Kidney capillary endothelial cell (primary cell): ENCODE measurements around the gene ELSPBP1.
"Not testable (repeated sequence)": the region's sequence is repeated elsewhere in the genome, so short reads cannot be mapped to it uniquely, and the experiment has no call there.

Source experiments
- DNase-seq: peaks from one replicate; pipeline ENCODE4 v3.0.0-alpha.2; 2018; ENCODE audit warnings: low spot score

ELSPBP1 gene

GRCh38 chr19:47994209-47994802 lies at the start of gene ELSPBP1:
ELSPBP1 (plus strand) TSS chr19:47994632; CDS start chr19:48008668, 14,036 bp downstream.
- DNase-seq, result no peak

- DNase-seq, result not testable (repeated sequence)
Observed at GRCh38 chr19:47949852-47950521, 44.4 kb upstream of the ELSPBP1 start.

DNA sequence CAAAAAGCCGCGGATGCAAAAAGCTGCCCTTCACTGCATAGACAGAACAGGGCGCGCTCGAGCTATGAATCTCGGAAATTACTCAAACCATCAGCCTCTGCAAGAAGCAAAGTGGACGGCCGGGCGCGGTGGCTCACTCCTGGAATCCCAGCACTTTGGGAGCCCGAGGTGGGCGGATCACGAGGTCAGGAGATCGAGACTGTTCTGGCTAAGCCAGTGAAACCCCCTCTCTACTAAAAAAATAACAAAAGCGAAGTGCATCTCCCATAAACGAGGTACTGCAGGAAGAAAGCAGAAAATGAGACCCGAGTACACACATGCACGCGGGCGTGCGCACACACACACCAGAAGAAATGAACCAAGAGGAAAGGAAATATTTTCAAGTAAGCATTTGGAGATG lies 42.3 kb upstream of the ELSPBP1 start:
- DNase-seq, result not testable (repeated sequence)

DNA sequence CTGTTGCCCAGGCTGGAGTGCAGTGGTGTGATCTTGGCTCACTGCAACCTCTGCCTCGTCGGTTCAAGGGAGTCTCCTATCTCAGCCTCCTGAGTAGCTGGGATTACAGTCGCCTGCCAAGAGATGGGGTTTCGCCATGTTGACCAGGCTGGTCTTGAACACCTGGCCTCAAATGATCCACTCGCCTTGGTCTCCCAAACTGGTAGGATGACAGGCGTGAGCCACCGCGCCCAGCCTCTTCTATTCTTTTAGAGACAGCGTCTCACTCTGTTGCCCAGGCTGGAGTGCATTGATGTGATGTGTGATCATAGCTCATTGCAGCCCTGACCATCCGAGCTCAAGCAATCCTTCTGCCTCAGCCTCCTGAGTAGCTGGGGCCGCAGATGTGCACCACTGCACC lies 38.5 kb upstream of the ELSPBP1 start:
- not testable (repeated sequence) for DNase-seq

GRCh38 chr19:47973529-47973928 lies 20.9 kb upstream of the ELSPBP1 start:
- no peak for DNase-seq

GRCh38 chr19:47991191-47991808 lies 3.1 kb upstream of the ELSPBP1 start:
- no peak for DNase-seq

- DNase-seq, result no peak
Observed at GRCh38 chr19:47992070-47992469, 2.4 kb upstream of the ELSPBP1 start, which contains the start of gene BSPH1. BSPH1 (minus strand) TSS chr19:47992170; CDS start chr19:47992081, 89 bp downstream.

- DNase-seq, result no peak
Observed at GRCh38 chr19:47996230-47996727, 1.8 kb downstream of the ELSPBP1 start.

DNA sequence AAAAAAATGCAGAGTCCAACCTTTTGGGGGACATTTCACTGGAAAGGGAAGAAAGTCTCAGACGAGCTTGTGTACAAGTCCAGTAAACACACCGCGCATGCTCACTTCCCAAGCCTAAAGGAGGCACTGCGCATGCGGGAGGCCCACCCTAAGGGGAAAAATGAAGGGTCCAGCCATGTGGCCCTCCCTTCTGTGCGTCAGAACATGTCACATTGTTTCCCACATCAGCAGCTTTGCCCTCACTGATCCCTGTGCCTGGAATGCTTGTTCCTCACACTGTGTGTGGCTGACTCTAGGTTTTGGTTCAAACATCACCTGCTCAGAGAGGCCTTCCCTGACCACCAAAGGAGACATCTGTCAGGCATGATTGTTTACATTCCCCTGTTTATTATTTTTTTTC lies 4.4 kb downstream of the ELSPBP1 start:
- DNase-seq, result no peak

DNA sequence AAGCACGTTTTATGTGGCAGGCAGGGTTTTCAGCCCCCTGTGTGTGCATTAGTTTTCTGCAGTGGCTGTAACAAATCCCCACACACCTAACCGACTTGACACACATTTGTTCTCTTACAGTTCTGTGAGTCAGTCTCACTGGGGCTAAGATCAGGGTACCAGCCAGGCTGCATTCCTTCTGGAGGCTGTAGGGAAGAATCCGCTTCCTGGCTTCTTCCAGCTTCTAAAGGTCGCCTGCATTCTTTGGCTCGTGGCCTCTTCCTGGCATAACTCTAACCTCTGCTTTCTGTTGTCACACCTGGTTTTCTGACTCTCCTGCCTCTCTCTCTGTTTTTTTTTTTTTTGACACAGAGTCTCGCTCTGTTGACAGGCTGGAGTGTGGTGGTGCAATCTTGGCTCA lies 6.4 kb downstream of the ELSPBP1 start:
- no peak for DNase-seq

GRCh38 chr19:48004236-48004635 lies 9.8 kb downstream of the ELSPBP1 start:
- DNase-seq, result no peak

- DNase-seq, result no peak
Observed at GRCh38 chr19:48006762-48007161, 12.3 kb downstream of the ELSPBP1 start.

- no peak for DNase-seq
Observed at GRCh38 chr19:48010932-48011758, 16.7 kb downstream of the ELSPBP1 start.

DNA sequence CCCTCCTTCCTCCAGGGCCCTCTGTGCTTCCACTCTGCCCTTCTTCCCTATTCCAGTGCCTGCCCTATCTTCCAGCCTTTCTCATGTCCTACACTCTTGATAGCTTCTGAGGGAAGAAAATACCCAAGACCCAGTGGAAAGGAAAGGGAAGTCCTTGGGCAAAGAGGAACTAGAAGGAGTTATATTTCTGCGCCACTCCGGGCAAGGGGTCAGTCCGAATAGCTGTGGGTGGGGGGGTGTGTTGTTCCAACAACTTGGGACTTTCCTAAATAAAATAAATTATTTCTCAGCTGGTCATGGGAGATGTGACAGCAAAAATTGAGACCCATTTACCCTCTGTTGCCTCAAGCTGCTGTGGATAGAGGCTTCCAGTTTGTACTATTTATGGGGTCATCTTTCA lies 26.3 kb downstream of the ELSPBP1 start:
- DNase-seq, result no peak

- DNase-seq, result no peak
Observed at GRCh38 chr19:48023011-48023410, 28.6 kb downstream of the ELSPBP1 start.

- DNase-seq, result no peak
Observed at GRCh38 chr19:48023518-48023917, 29.1 kb downstream of the ELSPBP1 start.

- no peak for DNase-seq
Observed at GRCh38 chr19:48025480-48025879, 31.0 kb downstream of the ELSPBP1 start.

GRCh38 chr19:48029431-48029830 lies 35.0 kb downstream of the ELSPBP1 start:
- no peak for DNase-seq

GRCh38 chr19:48030073-48030472 lies 35.6 kb downstream of the ELSPBP1 start:
- DNase-seq, result no peak

DNA sequence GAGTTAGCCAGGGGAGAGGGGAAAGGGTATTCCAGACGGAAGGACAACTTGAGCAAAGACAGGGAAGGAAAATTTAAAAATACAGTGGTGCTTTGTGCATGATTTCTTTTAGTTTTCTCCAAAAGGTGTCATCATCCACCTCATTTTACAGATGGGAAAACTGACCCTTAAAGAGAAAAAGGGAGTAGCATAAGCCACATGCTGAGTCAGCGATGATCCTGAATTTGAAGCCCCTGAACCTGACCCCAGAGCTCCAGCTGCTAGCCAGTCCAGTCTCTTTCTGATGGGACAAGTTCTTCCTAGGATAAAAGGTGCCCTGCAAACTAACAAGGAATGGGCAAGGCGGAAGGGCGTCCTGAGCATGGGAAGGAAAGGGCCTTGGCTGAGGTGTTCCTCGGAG lies 39.2 kb downstream of the ELSPBP1 start:
- DNase-seq, result no peak

DNA sequence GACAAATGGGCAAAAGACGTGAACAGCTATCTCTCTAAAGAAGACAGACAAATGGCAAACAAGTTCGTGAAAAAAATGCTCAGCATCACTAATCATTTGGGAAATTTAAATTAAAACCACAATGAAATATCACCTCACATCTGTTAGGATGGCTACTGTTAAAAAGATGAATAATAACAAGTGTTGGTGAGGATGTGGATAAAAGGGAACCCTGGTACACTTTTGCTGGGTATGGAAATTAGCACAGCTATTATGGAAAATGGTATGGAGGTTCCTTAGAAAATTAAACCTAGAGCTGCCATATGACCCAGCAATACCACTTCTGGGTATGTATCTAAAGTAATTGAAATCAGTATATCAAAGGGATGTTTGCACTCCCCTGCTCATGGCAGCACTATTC lies 42.3 kb downstream of the ELSPBP1 start:
- no peak for DNase-seq

- DNase-seq, result no peak
Observed at GRCh38 chr19:48041877-48042580, 47.6 kb downstream of the ELSPBP1 start.
